ENCODE results near the gene IFNAR1. TPM values are rescaled to one million over a fixed set of nuclear protein-coding genes. Genes with fewer than 3 reads are reported as not detected.
A peak's percentile ranks its signal among the peaks of the same experiment; 100 is the strongest.

The IFNAR1 gene
- total and polyA plus RNA-seq, 9 of the 15 experiments (the other 6 are each of a cell fraction or from before 2014, with no cell fraction given): 8.6 to 31.8 (median 14.8) TPM

GRCh38 chr21:33374450-33375096 is 49.8 kb downstream of the IFNAR1 start (continued):
- TF ChIP-seq NFXL1 (CRISPR knock-in tag; IDR thresholded peaks at IDR 0.05) (no peak), CREBBP (IDR thresholded peaks at IDR 0.05; ENCODE audit: low read depth, low read length) (no peak), ZNF134 (CRISPR knock-in tag; conservative IDR thresholded peaks at IDR 0.05) (no peak), ELF1 (tag; IDR thresholded peaks at IDR 0.05) (no peak), POLR3A (IDR thresholded peaks at IDR 0.05; ENCODE audit: borderline replicate concordance, extremely low read depth, insufficient read depth, insufficient read length) (no peak), CUX1 (CRISPR knock-in tag; IDR thresholded peaks at IDR 0.05) (no peak), DEAF1 (CRISPR knock-in tag; IDR thresholded peaks at IDR 0.05) (peak; percentile 84), MECOM (CRISPR knock-in tag; IDR thresholded peaks at IDR 0.05) (no peak), LEF1 (IDR thresholded peaks at IDR 0.05) (no peak), ARID3A (IDR thresholded peaks at IDR 0.05; ENCODE audit: borderline replicate concordance, low read depth, low read length) (peak; percentile 50; the same call in 1 of the 2 replicates), DPF2 (IDR thresholded peaks at IDR 0.05) (no peak), MCM5 (IDR thresholded peaks at IDR 0.05; ENCODE audit: low read depth) (no peak), ZC3H4 (CRISPR knock-in tag; IDR thresholded peaks at IDR 0.05; ENCODE audit: borderline replicate concordance) (no peak), ZNF197 (CRISPR knock-in tag; IDR thresholded peaks at IDR 0.05; ENCODE audit: low read depth) (no peak), THAP7 (CRISPR knock-in tag; IDR thresholded peaks at IDR 0.05) (no peak), ARID2 (IDR thresholded peaks at IDR 0.05) (peak; percentile 27; the same call in 1 of the 2 replicates), PRPF4 (IDR thresholded peaks at IDR 0.05; ENCODE audit: insufficient read depth, low read depth, low read length, poor library complexity, severe bottlenecking) (no peak), L3MBTL2 (IDR thresholded peaks at IDR 0.05) (0 out of 2 replicates have a peak, but pooled peaks have one; percentile 15), ZEB2 (IDR thresholded peaks at IDR 0.05) (no peak)
